Stimulated activated CD8-positive, alpha-beta memory T cell treated with anti-CD3 and anti-CD28 coated beads, Interleukin-4, amount 100 ng/mL, for 24 hours (primary cell): ENCODE measurements around the gene MGAT4A.
"Not testable (repeated sequence)": the region's sequence is repeated elsewhere in the genome, so short reads cannot be mapped to it uniquely, and the experiment has no call there.

Experiments used
- DNase-seq: peaks from one replicate; pipeline ENCODE4 v3.0.0-alpha.2; 2020; ENCODE audit warnings: low read depth

Gene MGAT4A

GRCh38 chr2:98759827-98760625, 29.1 kb upstream of the MGAT4A start:
- no peak for DNase-seq

GRCh38 chr2:98759338-98759737, 28.4 kb upstream of the MGAT4A start:
- no peak for DNase-seq

GRCh38 chr2:98757904-98758421, 27.0 kb upstream of the MGAT4A start:
- DNase-seq = no peak

- DNase-seq = no peak
These were observed 22.9 kb upstream of the MGAT4A start for GRCh38 chr2:98753801-98754200.

GRCh38 chr2:98752711-98753110, 21.8 kb upstream of the MGAT4A start:
- not testable (repeated sequence) for DNase-seq

GRCh38 chr2:98751748-98752147, 20.8 kb upstream of the MGAT4A start:
- no peak for DNase-seq

- no peak for DNase-seq
These were observed 19.8 kb upstream of the MGAT4A start for GRCh38 chr2:98750593-98751282.

GRCh38 chr2:98749066-98749450, 18.1 kb upstream of the MGAT4A start:
- no peak for DNase-seq

- DNase-seq = no peak
These were observed 17.5 kb upstream of the MGAT4A start for GRCh38 chr2:98748292-98749065.

GRCh38 chr2:98747888-98748287, 17.0 kb upstream of the MGAT4A start:
- DNase-seq = no peak

GRCh38 chr2:98746426-98746825, 15.5 kb upstream of the MGAT4A start:
- DNase-seq = no peak

GRCh38 chr2:98744595-98744994, 13.7 kb upstream of the MGAT4A start:
- no peak for DNase-seq

GRCh38 chr2:98743835-98744234, 12.9 kb upstream of the MGAT4A start:
- no peak for DNase-seq

GRCh38 chr2:98739020-98739419, 8.1 kb upstream of the MGAT4A start:
- DNase-seq = no peak

- no peak for DNase-seq
These were observed 7.4 kb upstream of the MGAT4A start for GRCh38 chr2:98738304-98738703.

GRCh38 chr2:98737848-98738247, 6.9 kb upstream of the MGAT4A start:
- DNase-seq = no peak

GRCh38 chr2:98736464-98736889, 5.5 kb upstream of the MGAT4A start:
- DNase-seq = no peak

- DNase-seq = no peak
These were observed 3.9 kb upstream of the MGAT4A start for GRCh38 chr2:98734823-98735260.

- no peak for DNase-seq
These were observed 3.2 kb upstream of the MGAT4A start for GRCh38 chr2:98734162-98734561.

- DNase-seq = no peak
These were observed 1.6 kb upstream of the MGAT4A start for GRCh38 chr2:98732430-98733051.

- no peak for DNase-seq
These were observed 990 bp upstream of the MGAT4A start for GRCh38 chr2:98731894-98732349.

- DNase-seq = no peak
These were observed 258 bp downstream of the MGAT4A start for GRCh38 chr2:98730707-98731040.
